HG03025 (cell line): ENCODE data around the gene NTRK3.

ENCODE experiments used
- ATAC-seq: cut with Tn5 transposase; IDR thresholded peaks from one replicate; pipeline ENCODE4 v1.9.1; 2021; ENCODE audit warnings: mild to moderate bottlenecking, moderate library complexity; ENCODE audit not compliant: unreplicated experiment, low FRiP score

Gene NTRK3

DNA sequence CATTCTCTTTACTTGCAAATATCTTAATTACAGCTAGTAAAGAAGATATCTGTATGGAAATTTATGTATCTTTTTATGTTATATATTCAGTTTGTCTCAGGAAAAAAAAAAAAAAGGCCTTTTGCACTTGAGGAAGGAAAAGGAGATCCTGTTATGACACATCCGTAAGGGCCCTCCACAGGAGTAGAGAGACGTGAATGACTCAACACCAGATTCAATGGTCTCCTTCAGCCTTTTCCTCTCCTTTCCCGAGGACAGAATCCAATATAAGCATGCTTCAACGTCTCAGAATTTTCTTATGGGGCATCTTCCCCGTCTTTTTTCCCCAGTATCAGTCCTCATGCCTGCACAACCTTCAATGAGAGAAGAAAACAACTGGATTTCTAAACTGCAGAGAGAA is 340.3 kb downstream of the NTRK3 start:
- no peak for ATAC-seq

DNA sequence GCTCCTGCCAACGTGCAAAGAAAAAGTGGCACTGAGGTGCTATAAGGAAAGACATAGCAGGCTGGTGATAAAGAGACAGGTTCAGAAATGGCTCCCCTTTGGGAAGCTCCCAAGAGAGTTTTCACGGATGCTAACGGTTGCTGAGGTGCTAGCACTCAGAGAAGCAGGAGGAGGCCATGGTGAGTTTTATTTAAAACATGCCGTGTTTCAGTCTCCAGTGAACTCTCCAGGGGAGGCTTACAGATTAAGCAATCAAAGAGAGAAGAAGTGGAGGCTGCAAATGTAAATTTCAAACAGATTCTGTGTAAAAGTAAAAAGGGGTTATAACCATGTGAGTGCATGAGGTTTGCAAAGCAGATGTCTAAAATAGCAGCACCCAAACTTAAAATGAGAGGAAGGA is 346.2 kb downstream of the NTRK3 start:
- ATAC-seq, result no peak

DNA sequence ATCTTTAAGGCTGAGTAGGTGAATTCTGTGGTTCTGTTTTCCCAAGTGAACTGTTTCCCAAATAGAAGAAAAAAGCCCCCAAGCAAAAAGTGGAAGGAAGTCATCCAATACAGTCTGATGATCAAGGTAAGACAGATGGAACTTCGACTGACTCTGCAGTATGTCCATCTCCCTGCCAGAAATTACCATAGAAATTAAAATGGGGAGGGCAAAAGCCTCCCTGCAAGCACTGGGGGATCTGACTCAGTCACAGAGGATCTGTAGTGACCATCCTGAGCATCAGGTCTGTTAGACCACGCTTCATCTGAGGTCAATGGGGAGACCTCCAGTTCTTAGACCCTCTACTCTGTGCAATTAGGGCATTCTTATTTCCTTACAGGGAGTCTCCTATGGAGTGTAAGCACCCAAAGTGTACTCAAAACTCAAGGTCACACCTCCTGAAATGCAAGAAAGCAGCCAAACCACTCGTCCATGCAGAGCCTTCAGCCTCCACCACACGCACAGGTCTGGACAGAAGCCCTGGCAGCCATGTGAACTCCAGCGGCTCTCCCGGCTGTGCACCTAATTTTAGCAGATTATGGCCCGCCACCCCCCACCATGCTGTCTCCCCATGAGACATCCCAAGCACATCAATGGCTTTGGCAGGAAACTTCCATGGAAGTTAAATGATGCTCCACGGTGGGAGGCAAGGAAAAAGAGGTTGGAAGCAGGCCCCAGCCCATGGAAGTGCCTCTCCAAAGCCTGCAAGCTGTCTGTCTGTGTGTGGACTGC is 348.7 kb downstream of the NTRK3 start:
- ATAC-seq, result no peak

DNA sequence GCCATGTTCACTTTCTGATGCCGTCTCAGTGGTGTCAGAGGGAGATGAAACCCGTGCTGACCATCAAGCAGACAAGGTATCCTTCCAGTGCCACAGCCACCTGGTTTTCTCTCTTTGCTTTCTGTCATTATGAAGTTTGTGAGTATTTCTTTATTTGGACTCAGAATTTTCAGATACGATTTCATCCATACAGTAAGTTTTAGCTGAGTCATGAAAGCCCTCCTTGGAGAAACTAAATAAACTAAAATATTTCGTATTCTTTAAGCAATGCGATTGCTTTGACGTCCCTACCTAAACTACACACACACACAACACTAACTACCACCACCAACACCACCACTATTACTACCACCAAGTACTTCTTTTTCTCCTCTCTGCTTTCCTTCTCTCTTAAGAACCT is 350.1 kb downstream of the NTRK3 start:
- ATAC-seq, result no peak

DNA sequence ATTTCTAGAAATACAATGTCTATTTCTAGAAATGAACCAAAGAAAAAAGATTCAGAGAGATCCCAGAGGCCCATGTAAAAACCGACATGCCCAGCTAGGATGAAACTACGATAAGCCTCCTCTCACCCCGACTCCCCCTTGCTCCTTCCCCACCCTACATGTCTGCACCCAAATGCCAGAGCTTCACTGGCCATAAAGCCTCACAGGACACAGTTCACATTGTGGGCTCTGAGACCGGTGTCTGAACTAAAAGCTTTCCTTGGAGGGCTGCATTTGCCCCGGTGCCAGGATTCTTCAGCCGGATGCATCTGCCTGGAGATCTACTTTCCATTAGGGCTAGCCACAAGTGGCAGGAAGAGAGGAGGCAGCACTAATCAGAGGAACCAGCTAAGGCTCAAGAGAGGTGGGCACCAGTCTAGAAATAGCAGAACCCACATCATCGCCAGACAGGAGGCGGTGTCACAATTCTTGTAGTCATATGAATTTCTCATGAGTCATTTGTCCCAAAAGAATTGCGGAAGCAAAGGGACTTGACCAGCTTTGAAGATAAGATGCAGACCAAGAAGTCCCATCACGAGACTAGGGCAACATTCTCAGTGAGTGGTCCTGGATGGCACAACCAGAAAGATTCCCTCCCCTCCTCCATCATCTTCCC is 353.6 kb downstream of the NTRK3 start:
- no peak for ATAC-seq

DNA sequence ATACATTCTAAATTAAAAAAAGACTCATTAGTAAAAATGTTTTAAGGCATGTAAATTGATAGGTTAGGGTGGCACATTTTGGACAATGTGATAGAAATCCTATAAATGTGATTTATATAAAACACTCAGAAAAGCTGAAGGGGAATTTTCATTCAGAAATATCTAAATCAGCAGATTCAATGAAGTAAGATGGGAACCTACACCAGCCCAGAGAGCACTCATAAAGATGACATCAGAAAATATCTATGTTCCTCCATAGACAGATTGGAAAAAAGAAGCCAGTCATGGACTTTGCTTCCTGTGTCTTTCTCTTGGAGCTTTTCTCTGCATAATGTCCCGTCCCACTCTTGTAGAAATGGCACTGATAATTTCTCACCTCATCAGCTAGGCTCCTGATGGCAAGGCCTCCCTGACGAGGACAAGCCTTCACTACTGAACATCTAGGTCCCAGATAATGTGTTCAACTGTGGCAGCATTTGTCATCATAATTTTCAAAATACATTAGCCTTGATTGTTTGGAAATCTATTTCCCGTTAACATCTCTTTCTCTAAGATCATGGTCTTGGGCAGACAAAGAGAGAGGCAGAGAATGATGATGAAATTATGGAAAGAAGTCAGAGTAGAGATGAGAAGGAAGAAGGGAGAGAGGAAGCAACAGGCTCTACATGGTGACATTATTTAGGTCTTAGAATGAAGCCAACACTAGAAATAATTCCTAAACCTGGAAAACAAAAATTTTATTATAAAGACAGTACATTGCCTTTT is 354.4 kb downstream of the NTRK3 start:
- no peak for ATAC-seq

DNA sequence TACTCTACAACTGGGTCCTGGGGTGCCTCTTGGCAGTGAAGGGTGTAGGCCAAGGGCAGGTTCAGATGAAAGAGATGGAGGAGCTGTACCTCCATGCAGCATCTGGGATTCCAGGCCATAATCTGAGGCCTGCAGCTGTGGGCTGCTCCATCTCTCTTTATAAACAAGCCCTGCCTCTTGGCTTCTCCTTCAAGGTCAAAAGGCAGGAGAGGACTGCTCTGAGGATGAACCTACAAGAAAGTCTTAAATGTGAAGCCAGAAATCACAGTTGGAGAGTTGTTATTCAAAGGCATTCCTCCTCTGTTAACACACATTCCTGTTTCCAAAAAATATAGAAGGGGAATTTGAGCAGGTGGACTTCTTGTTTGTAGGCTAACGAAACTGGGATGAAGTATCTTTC is 355.5 kb downstream of the NTRK3 start:
- no peak for ATAC-seq

DNA sequence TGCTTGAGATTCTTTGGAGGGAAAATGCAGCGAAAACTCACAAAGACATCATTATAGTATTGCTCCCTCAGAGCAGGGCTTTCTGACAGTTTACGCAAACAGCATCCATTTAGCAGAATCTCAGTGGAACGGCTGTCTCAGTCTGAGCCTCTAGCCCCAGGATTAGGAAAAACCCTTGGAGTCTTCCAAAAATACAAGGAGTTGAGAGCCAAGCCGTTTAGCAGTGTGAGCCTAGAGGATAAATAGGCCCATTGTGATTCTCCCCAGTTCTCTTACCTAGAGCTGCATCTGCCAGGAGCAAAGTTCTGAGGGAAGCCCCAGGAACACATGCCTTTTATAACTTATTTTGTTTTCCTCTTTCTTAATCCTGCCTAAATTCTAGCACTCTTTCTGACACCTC is 359.6 kb downstream of the NTRK3 start:
- ATAC-seq, result no peak

DNA sequence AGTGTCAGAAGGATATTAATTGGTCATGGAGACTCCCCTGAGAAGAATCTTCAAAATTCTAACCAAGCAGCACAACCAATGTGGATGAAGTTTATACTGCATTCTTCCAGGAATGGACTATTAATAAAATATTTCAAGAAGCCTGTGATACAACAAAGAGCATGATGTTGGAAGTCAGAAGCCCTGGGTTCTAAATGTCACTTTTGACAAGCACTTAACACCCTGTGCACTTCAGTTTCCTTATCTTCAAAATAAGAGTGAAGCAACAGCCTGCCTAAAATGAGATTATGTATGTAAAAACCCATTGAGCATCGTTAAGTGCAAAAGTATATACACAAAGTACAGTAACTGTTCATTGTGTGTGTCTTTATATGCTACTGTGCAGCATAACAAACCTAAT is 369.4 kb downstream of the NTRK3 start:
- ATAC-seq, result no peak

DNA sequence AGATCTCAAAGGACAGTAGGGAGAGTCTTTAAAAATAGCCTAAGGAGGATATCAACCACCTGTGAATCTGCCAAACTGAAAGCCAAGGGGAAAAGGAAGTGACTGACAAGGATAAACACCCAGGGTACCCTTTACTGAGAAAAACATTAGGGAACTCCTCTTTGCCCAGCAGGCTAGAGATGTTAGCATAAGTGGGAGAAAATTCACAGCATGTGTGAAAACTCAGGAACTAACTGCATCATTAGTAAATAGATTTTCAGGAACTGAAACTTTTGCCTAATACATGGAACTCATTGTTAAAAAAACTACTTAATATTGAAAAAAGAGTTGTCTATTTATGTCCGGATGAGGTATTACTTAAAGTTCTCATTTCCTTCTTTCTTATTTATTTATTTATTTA is 375.5 kb downstream of the NTRK3 start:
- ATAC-seq, result no peak

DNA sequence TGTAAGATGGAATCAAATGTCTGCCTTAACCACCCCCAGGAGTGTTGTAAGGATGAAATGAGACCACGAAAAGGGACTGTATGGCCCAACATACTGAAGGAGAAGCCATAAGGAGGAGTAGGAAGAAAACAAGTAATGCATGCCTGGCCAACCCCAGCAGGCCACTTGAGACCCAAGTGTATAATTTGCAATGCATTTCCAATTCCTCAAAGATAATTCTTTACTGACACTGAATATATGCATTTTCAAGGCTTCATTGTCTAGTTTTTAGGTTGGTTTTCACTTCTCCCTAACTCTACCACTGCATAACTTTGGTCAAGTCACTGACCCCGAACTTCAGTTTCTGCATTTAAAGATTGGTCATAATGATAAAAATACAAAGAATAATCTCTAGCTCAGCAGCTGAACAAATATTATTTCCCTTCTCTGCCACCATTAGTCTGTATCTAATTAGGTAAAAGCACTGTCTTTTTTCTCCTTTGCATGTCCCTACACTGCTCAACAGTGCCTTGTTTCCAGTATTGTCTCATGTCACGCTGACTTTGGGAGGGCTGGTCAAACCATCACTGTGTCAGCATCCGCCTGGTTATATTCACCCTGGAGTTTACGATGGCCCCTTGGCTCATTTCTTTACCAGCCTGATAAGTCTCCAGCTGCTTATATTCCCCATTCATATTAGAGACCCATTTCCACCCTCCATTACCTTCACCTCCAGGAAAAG is 378.6 kb downstream of the NTRK3 start:
- no peak for ATAC-seq

DNA sequence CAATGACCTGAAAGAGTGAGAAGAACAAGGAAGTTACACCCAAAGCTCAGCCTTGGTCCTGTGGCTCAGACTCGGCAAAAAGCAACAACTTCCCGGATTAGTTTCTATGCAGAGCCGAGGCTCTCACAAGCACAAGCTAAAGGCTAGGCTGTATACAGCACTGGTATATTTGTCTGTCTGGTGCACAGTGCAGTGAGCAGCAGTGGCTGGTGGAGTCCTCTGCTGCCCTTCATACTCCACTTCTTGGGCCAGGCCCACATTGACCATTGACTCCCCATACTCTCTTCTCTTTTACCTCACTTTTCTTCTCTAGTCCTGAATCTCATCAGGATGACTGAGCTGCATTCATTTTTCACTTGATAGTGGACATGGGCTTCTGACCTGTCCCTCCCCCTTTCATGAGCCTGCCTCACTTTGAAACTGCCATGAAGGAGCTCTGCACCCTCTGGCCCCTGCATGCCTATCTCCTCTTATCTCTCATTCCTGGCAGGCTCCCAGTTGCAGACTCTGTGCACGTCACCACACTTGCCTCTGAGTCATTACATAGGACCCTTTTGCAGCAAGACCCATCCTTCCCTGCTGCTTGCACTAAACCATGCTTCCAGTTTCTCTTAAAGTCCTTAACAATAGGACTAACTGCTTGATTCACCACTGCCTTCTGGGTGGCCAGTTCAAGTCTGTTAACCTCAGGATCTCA is 379.3 kb downstream of the NTRK3 start:
- ATAC-seq, result no peak

DNA sequence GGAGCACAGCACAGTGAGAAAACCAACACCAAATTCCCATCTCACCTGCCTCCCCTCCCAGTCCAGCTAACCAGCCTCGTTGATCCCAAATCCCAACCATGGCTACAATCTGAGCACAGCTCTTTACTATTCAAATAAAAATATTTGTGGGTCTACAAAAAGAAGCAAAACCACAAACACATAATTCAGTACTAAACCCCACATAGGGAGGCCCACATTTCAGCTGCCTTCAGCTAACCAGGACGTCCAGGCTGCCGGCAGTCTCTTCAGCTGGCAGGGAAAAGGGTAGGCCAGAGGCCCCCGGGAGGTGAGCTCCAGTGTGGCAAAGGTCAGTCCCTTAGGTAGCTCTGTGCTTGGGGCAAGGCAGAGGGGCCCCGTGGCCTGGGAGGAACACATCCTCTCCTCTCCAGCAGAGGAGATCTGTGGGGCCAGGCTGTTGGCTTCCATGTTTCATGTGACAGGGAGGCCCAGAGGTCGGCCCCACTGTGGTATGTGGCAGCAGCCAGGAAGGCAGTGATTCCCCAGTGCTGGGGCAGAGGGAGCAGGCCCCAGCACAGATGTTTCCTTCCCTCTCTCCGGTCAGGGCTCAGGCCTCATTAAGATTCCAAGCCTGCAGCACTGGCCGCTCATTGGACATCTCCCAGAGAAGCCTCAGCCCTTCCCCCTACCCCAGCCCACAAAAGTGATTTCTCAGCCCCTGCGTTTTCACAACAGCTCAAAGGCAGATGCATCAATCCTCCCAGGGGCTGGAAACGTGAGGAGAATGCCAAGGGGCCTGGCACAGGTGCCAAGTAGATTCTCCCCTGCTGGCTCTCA is 381.4 kb downstream of the NTRK3 start:
- no peak for ATAC-seq

DNA sequence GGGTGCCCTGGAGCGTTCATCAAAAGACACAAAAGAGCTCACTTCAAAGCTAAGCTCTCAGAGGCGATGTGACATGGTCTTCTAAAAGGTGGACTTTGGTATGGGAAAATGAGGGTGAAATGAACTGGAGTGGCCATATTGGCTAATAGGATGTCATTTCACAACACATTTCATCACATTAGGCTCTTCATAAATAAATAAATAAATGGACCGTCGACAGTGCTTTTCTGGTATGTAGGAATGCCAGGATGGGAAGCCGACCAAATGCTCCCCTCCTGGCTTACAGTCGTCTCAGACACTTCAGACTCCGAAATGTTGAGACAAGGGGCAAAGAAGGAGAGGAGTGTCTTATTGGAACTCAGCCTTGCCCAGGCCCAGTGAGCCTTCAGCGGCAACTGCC is 383.0 kb downstream of the NTRK3 start:
- ATAC-seq, result no peak

DNA sequence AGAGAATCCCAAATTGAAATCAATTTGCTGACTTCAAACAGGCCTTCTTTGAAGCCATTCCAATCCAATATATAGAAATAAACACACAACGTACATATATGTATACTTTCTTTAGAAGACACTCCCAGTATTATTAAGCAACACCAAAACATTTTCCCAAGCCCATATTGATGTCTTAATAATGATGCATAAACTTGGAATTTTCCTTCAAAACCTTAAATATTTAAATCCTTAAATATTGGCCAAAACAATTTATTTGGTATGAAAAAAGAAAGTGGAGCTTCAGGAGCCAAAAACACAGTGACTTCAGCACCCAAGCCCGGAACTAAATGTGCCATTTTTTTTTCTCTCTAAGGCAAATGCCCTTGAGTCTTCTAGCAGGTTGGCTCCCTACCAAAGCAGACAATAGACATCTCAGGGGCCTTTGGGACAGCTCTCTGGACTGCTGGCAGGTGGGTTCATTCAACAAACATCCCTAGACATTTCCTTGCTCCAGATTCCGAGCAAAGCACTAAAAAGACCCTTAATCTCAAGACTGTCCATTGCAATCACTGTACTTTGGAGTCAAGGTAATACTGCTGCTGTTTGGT is 384.7 kb downstream of the NTRK3 start:
- ATAC-seq, result no peak

DNA sequence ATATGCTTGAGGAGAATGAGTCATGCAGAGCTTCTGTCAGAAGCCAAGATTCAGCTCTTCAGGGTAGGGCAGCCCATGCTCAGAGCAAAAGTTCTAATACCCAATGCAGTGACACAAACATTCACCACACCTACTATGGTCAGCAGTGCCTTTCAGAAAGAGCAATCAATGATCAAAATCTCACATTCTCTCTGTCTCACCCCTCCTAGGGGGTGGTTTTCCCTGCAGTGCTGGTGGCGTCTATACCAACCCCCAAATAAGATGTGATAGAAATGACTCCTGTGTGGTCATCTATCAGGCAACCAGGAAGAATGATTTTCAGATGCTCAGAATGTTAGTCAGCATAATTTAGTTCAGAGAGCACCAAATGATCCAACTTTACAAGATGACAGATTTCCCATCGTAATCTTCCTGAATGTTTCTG is 385.3 kb downstream of the NTRK3 start:
- no peak for ATAC-seq

DNA sequence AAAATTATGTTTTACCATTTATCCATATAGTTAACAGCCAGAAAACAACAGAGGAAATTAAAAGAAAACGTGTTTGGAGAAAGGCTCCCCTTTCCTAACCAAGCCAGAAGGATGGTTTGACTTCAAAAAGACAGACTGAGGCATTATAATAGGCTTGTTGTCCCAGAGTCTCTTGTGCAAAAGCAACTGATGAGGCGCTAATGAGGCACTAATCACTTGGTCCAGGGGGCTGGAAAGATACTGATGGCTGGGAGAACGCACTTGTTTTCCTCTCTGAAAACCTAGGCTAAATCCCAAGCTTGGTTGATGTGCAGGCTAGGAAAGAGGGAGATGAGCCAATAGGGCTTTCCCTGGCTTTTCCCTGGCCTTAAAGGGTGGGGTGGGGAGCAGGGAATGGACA is 389.6 kb downstream of the NTRK3 start:
- ATAC-seq, result no peak

DNA sequence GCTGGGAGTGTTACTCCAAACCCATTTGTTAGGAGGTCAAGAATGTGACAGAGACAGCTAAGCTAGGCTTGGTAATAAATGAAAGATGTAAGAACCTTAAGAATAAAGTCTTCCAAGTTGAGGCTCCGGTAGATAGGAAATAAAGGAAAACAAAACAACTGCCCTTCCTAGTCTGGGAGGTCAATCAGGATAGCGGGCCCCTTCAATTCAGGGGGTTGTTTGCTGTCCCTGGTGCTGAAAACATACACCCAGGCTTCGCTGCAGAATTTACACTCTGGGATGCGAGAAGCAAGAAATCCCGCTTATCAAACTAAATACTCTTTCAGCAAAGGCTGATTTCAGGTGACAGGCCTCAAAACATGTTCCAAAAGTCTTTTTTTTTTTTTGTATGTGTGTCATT is 393.4 kb downstream of the NTRK3 start:
- ATAC-seq, result no peak

DNA sequence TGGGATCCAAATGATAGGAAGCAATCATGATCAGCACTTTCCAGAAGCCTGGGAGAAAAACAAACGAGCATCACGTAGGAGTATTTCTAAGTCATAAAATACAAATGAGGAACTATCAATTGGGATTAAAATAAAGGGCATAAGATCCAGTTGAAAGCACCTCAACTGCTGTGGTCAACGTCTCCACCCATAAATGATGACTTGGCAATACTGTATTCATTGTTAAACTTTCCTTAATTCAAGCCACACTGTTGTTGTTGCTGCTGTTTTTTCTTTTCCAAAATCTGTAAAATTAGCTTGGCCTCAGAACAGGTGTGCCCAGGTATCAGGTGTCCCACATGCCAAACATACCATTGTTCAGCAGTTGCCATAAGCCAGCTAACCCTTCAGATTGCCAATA is 395.8 kb downstream of the NTRK3 start:
- no peak for ATAC-seq
